Activated gamma-delta T cell treated with anti-CD3 and anti-CD28 coated beads, Interleukin-2, amount 50 U/mL, for 16 hours (primary cell): Measurements from ENCODE around the gene PRMT3.
"Not testable (repeated sequence)": the region's sequence is repeated elsewhere in the genome, so short reads cannot be mapped to it uniquely, and the experiment has no call there.

ENCODE experiments used
- DNase-seq: peaks from one replicate; pipeline ENCODE4 v3.0.0-alpha.2; 2020; ENCODE audit warnings: low read depth

The PRMT3 gene

DNA sequence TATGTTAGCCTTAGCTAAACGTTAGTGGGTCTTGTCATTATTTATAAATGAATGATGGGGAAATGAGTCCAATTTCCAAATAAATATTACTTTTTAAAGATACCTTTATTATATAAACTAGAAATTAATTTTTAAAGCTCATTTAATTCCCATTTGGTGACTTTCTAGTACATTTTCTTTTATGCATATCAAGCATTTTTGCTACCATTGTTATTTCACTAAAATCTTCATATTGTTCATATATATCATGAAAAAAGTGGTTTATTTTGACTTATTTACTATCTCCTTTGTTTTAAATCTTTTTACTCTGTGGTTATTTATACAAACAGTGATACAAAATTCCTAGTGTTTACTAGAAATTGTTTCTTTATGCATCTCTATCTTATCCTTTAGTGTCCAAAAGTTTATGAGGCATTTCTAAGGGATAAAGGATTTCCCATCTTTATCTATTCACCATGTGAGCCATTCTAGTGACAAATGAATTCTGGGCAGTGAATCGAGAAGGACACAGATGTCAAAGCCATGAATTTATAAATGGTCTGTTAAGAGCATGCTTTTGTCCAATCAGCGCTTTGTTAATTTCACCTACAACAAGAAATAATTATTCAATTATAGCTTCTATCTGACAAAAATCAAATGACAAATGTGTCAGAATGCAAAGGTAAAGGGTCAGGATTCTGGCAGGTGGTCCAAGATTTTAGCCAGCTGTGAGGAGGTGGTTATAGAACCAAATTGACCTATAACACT lies 70.6 kb downstream of the PRMT3 start:
- DNase-seq, result no peak

DNA sequence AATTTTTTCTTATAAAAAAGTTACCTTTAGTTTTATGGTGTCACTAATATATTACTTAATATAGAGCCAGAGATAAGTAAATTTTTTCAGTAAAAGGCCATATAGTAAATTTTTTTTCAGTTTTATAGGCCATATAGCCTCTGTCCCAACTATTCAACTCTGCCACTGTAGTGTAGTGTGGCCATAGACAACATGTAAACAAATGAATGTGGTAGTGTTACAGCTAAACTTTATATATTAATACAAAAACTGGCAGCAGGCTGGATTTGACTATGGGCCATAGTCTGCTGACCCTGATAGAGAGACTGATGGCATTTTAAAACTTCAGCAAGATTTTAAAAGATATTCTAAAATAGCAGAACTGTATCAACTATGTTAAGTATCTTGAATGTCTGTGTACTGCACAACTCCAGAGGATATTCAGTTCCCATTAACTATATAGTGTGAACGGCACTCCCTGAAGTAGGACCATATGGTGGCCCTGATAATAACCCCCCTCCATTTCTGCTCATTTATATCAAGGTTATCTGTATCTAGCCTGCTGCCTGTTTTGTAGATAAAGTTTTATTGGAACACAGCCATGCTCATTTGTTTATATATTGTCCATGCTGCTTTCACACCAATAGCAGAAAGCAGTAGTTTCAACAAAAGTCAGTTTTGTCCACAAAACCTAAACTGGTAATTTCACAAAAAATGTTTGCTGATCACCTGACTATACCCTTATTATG lies 71.6 kb downstream of the PRMT3 start:
- no peak for DNase-seq

DNA sequence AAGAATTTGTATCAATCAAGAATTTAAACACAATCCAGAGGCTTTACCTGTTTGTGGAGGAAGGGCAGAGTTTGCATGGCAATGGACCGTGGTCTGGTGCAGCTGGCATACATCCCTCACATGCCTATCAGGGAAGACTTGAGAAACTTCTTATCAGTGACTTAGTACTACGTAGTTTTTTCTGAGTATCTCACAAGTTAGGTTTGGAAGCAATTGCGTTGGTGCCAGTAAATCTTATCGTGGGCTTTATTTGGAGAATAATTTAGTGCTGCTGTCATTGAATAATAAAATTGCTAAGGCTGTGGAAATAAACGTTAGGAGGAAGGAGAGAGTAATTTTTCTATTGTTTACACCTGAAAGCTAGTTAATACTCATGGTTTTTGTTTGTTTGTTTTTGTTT lies 72.3 kb downstream of the PRMT3 start:
- no peak for DNase-seq

DNA sequence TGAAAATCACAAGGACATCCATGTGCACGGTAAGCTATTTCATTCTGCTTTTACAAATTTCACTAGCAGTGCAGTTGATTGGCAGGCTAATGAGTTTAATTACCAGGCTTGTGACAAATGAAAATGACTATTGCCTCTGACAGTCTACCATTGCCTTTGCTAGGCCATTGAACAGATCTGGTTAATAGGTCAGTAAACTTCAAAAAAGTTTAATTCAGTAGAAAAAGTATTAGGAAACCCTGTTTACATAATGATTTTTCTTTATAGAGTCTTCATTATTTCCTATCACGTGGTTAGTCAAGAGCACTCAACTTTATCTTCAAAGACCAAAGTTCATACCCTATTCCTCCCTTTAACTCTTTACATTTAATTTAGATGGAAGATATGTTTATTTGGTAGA lies 77.0 kb downstream of the PRMT3 start:
- no peak for DNase-seq

DNA sequence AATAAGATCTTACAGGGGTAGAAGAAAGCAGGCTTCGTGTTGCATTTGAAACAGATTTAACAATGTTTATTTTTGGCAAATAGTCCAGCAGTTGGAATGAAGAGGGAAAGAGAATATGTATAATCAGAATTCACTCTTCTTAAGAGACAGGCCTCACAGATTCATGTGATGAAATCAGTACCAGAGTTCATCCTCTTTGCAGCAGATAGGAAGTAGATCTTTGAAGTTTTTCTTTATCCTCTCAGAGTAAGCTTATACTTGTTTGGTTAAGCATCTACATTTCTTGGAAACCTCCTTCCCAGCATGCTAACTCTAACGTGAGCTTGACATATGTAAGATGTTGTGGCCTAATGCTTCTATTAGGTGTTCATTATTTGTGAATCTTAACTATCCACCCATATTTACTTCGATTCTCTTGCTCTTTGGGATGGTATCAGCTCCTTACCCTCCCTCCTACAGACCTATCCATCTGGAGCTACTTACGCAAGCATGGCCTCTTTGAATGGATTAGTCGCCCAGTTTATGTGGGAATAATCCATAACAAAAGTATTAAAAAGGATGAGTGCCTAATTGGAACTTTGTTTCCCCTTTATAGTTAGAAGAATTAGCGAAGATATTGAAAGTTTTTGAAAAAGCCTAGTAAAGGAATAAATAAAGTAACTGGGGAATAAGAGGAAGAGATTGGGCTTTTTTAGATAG lies 80.1 kb downstream of the PRMT3 start:
- no peak for DNase-seq

DNA sequence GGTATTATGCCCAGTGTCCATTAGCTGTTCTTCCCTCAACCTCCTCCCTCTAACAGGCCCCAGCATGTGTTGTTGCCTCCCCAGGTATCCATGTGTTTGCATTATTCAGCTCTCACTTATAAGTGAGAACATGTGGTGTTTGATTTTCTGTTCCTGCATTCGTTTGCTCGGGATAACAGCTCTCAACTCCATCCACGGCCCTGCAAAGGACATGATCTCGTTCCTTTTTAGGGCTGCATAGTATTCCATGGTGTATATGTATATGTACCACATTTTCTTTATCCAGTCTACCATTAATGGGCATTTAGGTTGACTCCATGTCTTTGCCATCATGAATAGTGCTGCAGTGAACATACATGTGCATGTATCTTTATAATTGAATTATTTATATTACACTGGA lies 82.8 kb downstream of the PRMT3 start:
- no peak for DNase-seq

DNA sequence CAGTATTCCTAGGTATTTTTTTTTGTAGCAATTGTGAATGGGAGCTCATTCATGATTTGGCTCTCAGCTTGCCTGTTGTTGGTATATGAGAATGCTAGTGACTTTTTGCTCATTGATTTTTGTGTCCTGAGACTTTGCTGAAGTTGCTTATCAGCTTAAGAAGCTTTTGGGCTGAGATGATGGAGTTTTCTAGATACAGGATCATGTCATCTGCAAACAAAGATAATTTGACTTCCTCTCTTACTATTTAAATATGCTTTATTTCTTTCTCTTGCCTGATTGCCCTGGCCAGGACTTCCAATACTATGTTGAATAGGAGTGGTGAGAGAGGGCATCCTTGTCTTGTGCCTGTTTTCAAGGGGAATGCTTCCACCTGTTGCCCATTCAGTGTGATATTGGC lies 84.4 kb downstream of the PRMT3 start:
- DNase-seq, result not testable (repeated sequence)

DNA sequence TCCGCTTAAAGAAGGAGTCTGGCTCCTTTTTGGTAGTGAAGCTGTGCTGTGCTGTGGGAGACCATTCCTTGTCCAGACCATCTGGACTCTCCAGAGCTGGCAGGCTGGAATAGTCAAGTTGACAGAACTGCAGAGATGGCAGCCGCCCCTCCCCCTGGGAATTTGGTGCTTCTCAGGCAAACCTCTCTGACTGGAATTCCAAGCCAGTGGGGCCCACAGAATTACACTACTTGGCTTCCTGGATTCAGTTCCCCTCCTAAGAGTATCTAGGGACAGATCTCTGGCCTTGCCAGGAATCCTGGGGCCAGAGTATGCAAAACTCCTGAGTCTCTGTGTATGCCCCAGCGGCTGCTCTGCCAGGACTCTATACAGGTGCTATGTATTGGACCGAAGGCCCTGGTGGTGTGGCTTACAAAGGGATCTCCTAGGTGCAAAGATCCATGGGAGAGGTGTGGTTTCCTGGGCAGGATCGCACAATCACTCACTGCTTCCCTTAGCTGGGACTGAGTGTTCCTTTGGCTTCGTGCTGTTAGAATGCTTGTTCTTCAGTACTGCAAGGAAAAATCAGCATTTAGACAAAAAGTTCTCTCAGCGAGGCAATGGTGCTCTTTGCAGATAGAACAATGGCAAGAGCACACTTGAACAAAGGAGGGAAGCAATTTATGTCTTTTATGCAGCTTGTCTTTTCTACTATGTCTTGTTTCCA lies 86.8 kb downstream of the PRMT3 start:
- no peak for DNase-seq

DNA sequence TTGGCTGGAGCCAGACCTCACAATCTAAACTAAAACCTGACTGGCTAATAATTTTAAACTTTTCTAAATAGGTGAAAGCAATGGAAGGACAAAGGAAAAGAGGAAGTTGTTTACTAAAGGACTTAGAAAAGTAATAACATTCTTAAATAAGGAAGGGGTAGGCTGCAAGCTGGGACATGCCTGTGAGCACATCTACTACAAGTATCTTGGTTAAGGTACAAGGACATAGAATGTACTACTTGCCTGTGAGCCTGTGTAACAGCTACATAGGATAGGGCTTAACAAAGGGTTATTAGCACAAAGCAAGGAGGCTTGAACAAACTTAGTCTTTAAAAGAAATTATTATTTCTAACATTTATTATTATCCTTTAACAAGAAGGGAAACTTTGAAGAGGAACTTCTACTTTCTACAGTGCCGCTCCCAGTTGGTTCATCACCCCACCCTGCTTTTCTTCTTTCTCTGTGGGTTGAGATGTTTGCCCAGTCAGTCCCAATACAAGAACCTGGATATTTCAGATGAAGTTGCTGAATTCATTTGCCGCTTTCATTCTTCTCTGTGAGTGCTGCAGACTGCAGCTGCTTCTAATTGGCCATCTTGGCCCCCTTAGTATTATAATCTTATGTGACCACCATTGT lies 87.5 kb downstream of the PRMT3 start:
- no peak for DNase-seq

DNA sequence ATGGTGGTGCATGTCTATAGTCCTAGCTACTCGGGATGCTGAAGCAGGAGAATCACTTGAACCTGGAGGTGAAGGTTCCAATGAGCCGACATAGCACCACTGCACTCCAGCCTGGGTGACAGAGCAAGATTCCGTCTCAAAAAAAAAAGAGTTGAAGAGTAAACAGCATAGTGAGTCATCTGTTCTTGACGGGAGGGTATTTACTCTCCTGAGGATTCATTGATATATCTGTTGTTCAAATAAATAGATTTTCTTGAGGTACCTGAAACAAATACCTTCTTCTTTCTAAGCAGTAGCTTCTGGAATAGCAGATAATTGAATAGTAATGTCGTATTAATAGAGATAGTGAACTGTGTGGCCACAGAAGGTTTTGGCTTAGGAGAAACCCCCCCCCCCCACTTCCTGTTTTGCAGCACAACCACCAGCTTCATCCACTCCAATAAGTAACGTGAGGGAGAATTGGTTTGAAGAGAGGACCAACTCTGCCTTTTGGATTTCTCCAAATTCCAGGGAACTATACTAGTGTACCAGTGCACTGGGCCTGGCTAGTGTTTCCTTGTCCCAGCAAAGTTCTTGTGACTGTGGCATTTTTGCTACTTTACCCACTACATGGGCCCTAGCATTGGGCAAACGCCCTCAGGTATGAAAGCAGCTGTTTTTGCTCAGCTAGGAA lies 90.0 kb downstream of the PRMT3 start:
- no peak for DNase-seq

DNA sequence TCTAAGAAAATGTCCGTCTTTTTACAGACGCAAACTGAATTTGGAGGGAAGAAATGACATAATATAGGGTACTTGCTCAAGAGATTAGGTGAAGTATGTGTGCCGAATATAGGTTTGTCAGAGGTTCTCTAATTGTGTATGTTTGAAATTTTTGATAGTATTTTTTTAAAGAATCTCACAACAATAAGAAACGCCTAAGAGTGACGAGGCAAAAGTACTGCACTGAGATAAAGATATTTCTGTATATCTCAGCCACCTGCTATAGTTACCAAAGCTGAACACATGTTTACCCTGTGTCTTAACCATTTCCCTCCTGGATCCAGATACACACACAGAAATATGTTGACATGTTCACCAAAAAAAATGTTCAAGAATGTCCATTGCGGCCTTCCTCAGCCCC lies 92.0 kb downstream of the PRMT3 start:
- DNase-seq, result no peak

DNA sequence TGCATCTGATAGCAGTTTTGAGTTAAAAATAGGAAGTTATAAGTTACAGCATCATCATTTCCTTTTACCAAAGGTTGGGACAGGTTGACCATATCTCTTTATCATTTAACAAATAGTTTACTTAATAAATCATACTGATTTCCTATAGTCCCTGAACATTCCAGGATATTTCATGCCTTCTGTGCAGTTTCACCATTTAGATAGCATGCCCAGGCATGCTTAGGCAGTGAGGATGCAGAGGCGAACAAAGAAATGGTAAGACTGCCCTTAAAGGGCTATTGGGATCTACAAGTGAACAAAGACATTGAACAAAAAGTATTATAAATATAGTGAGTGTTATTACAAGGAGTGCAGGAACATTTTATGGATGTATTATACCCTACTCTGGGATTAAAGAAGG lies 96.4 kb downstream of the PRMT3 start:
- no peak for DNase-seq

DNA sequence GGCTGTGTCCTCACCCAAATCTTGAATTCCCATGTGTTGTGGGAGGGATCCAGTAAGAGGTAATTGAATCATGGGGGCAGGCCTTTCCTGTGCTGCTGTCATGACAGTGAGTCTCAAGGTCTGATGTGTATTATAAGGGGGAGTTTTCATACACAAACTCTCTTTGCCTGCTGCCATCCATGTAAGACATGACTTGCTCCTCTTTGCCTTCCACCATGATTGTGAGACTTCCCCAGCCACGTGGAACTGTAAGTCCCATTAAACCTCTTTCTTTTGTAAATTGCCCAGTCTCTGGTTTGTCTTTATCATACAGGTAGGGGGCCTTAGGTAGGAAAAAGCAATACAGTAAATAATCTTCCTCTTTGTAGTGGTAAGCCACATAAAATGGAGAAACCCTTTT lies 96.9 kb downstream of the PRMT3 start:
- not testable (repeated sequence) for DNase-seq

DNA sequence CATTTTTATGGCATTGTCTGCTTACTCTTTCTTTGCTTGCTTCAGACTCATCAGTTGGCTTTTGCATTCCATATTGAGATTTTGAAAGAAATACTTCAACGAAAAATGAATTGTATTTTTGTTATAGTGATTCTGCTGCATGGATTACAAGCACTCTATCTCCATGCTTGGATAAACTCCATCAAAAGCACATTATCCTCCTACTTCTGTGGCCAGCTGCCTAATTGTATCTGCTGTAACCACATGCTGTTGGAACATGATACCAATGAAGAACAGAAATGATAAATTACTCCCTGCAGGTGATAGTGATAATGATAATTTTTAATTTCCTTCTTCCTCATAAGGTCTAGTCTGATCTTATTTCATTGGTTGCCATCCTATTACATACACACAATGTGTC lies 100.8 kb downstream of the PRMT3 start:
- DNase-seq, result no peak

DNA sequence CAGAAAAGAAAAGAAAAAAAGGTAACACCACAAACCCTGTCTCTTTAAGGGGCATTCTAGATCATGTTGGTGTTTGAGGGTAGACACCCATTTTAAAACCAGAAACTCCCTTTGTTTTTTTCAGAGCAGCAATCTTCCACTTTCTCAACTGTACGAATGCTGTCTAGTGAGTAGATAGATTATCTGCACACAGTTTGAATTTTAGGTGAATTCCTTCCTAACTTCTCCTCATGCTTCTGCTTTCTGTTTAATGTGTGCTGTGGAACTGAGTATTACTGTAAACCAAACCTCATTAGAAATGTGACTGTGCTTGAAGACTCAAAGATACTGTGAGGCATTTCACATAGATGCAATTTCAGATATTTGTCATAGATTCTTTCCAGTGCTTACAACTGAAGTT lies 102.4 kb downstream of the PRMT3 start:
- DNase-seq, result no peak

DNA sequence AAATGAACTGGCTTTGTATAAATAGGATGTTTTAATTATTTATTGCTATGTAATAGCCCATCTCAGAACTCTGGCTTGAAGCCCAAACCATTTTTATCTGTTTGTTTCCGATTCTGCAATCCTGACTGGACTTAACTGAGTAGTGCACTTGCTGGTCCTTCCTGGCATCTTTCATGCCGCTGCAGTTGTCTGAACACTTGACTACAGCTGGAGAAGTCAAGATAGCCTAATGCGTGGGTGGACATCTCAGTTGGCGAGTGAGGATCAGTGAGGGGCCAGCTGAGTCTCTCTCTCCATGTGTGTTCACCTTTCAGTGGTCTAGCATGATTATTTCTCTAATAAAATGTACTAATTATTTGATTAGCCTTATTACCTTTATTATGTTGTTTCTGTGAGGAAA lies 105.8 kb downstream of the PRMT3 start:
- DNase-seq, result no peak

DNA sequence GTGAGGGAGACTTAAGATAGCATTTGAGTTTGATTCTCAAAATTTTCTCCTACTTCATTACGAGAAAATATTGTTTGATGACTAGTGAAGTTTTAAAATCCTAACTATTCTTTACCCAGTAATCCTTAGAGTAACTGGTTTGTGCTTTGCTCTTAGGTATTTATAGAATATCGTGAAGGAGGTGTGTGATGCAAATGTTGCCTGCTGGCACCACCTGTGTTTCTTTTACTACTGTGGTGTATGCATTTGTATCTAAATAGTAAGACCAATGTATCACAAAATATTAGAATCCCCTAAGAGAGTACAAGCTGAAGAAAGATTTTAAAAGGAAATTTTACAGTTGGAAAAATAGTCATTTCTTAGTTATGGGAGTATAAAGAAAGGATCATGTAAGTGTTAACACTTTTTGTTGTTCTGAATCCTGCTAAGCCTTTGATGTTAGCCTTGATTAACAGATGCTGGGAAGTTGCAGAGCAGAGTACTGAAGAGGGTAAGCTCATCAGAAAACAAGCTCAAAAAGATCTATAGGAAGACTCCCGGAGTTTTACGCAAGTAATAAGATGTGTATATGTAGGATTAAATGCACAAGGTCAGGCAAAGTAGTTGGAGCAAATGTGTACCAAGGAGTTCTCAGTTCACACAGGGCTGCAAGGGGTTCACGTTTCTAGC lies 109.7 kb downstream of the PRMT3 start:
- DNase-seq, result no peak

DNA sequence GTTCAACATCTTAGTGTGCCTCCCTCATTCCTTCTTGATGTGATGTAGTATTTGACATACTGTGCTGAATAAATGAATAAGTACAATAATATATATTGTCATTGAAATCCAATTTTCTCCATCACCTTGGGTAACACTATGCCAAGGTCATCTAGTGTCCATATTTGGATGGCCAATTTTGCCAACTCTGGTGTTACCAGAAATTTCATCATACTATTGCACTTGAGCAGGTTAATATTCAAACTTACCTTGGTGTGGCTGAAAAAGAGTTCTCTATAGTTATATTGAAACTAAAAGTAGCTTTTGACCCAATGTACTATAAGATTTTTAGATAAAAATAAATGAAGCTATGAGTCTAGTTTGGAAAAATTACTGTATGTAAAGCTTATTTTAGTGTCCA lies 113.7 kb downstream of the PRMT3 start:
- DNase-seq, result no peak

DNA sequence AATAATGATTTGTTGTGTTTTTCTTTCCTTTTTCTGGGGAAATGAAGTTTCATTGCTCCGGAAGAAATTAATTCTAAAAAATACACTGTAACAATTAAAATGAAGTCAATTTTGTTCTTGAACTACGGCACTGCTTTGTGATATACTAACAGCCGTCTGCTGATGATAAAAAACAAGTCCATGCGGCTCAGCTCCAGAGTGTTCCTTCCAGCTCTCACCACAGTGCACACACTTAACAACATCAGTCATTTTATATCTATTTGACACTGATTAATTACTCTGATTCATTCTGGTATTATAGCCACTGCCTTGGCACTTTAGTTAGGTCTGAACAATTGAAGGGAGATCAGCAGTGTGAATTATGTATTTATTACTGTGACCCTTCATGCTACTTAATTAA lies 114.5 kb downstream of the PRMT3 start:
- DNase-seq, result no peak

DNA sequence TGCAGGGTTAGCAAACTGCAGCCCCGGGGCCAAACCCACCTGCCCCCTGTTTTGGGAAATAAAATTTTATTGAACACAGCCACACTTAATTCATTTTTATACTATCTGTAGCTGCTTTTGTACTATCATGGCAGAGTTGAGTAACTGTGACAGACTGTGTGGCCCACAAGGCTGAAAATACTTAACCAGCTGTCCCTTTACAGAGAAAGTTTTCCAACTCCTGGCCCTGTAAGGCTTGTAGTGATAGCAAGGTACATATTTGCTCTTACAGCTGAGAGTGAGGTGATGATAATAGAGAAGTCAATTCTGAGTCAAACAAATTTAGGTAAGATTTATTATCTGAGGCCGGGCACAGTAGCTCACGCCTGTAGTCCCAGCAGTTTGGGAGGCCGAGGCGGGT lies 124.5 kb downstream of the PRMT3 start:
- no peak for DNase-seq

DNA sequence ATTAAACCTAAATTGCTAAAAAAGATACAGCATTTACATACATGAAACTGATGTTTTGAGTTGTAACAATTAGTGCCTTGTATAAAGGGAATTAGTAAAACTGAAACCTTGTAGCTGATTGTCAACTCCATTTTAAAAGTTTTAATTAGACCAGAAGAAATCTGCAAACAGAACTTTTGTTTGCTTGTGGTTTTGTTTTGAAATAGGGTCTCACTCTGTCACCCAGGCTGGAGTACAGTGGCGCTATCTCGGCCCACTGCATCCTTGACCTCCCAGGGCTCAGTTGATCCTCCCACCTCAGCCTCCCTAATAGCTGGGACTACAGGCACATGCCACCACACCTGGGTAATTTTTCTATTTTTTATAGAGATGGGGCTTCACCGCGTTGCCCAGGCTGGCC lies 125.4 kb downstream of the PRMT3 start:
- DNase-seq, result no peak
